ENCODE measurements around the gene HRC. TPM values are rescaled to one million over a fixed set of nuclear protein-coding genes. Genes with fewer than 3 reads are reported as not detected.

Gene HRC
- total RNA-seq, 1 donor from 2014 or later = 78.3 TPM

Other genes starting within 250 kb of the HRC start
- gene DHDH, start 221.7 kb downstream of the HRC start, total RNA-seq = not detected
- gene BAX, start 200.5 kb downstream of the HRC start, total RNA-seq = 20.4 TPM
- gene FTL, start 190.1 kb downstream of the HRC start, total RNA-seq = 470 TPM
- gene GYS1, start 162.1 kb downstream of the HRC start, total RNA-seq = 42.8 TPM
- gene RUVBL2, start 161.5 kb downstream of the HRC start, total RNA-seq = 101 TPM
- gene LHB, start 138.3 kb downstream of the HRC start, total RNA-seq = not detected
- not detected for gene CGB3, start 131.1 kb downstream of the HRC start, total RNA-seq
- not detected for gene CGB2, start 123.5 kb downstream of the HRC start, total RNA-seq
- gene CGB1, start 118.5 kb downstream of the HRC start, total RNA-seq = not detected
- gene CGB5, start 111.5 kb downstream of the HRC start, total RNA-seq = not detected
- gene CGB8, start 106.3 kb downstream of the HRC start, total RNA-seq = not detected
- gene CGB7, start 97.6 kb downstream of the HRC start, total RNA-seq = 0.52 TPM
- not detected for gene NTF4, start 90.6 kb downstream of the HRC start, total RNA-seq
- gene KCNA7, start 82.7 kb downstream of the HRC start, total RNA-seq = 3.7 TPM
- gene SNRNP70, start 69.9 kb downstream of the HRC start, total RNA-seq = 103 TPM
- 18.3 TPM for gene LIN7B, start 41.0 kb downstream of the HRC start, total RNA-seq
- gene C19orf73, start 36.3 kb downstream of the HRC start, total RNA-seq = not detected
- gene PPFIA3, start 35.9 kb downstream of the HRC start, total RNA-seq = 3.1 TPM
- 5.2 TPM for gene TRPM4, start 2.4 kb upstream of the HRC start, total RNA-seq
- not detected for gene SLC6A16, start 169.8 kb upstream of the HRC start, total RNA-seq
- 7.8 TPM for gene CD37, start 180.0 kb upstream of the HRC start, total RNA-seq
- gene TEAD2, start 207.0 kb upstream of the HRC start, total RNA-seq = 31.3 TPM
- 0.52 TPM for gene DKKL1, start 208.5 kb upstream of the HRC start, total RNA-seq
- gene KASH5, start 232.9 kb upstream of the HRC start, total RNA-seq = not detected